Natural killer cell (primary cell): Measurements from ENCODE around the gene LIPT2. TPM values are rescaled to one million over a fixed set of nuclear protein-coding genes. Genes with fewer than 3 reads are reported as not detected.

ENCODE experiments used
- ATAC-seq, 3 donors: fragments of 150-1000 bp in 2 of 3; fragments of 200-7000 bp in 1 of 3; cut with Tn5 transposase; 1 replicate in 1 of 3; 2 replicates in 2 of 3; pipeline ENCODE4 v1.10.0; 2021; ENCODE audit warnings: mild to moderate bottlenecking in 2 of 3, moderate library complexity in 2 of 3
- DNase-seq, 2 donors: peaks; one replicate each; pipeline versions ENCODE4 v3.0.0 to v3.0.0-alpha.2; 2013 to 2021; ENCODE audit warnings: mixed read lengths in 1 of 2
- H3K27ac ChIP-seq: one replicate; pipeline ENCODE4 v1.5.1; 2013; ENCODE audit warnings: mild to moderate bottlenecking, low read length
- H3K27me3 ChIP-seq: one replicate; pipeline ENCODE4 v1.6.1; 2013; ENCODE audit warnings: low read length; ENCODE audit not compliant: control insufficient read depth, insufficient read depth
- H3K36me3 ChIP-seq: one replicate; pipeline ENCODE4 v1.6.1; 2013; ENCODE audit warnings: low read length; ENCODE audit not compliant: control insufficient read depth, insufficient read depth
- H3K4me1 ChIP-seq: one replicate; pipeline ENCODE4 v1.6.1; 2013; ENCODE audit warnings: low read length; ENCODE audit not compliant: control insufficient read depth, insufficient read depth
- H3K4me3 ChIP-seq: one replicate; pipeline ENCODE4 v1.5.1; 2013; ENCODE audit warnings: low read length
- H3K9me3 ChIP-seq: one replicate; pipeline ENCODE4 v1.6.1; 2013; ENCODE audit warnings: low read length; ENCODE audit not compliant: control insufficient read depth, insufficient read depth
- H3K27ac Mint-ChIP-seq, 2 donors: one replicate each; pipeline ENCODE4 v1.8.0; 2022; ENCODE audit warnings: mild to moderate bottlenecking in 2 of 2, mixed read lengths in 2 of 2, moderate library complexity in 1 of 2
- H3K27me3 Mint-ChIP-seq, 2 donors: one replicate each; pipeline ENCODE4 v1.8.0; 2022; ENCODE audit warnings: low read depth in 2 of 2, mixed read lengths in 2 of 2
- H3K36me3 Mint-ChIP-seq: one replicate; pipeline ENCODE4 v1.8.0; 2022; ENCODE audit warnings: mixed read lengths
- H3K4me1 Mint-ChIP-seq, 2 donors: one replicate each; pipeline ENCODE4 v1.8.0; 2022; ENCODE audit warnings: mixed read lengths in 2 of 2
- H3K4me3 Mint-ChIP-seq: one replicate; pipeline ENCODE4 v1.8.0; 2022; ENCODE audit warnings: mild to moderate bottlenecking, moderate library complexity, mixed read lengths
- H3K9me3 Mint-ChIP-seq, 2 donors: one replicate each; pipeline ENCODE4 v1.8.0; 2022; ENCODE audit warnings: mixed read lengths in 2 of 2
- CTCF ChIP-seq: fragments of 200-600 bp; IDR thresholded peaks from one replicate; pipeline ENCODE4 v1.8.0; 2022; ENCODE audit warnings: antibody characterized with exemption
- WGBS: methylation state at CpG from one replicate; pipeline ENCODE4 v1.1.7; 2013; ENCODE audit warnings: missing lambda C conversion rate; ENCODE audit not compliant: insufficient coverage; 5-methylcytosine and 5-hydroxymethylcytosine counted together
- intact Hi-C: fragments of 100-400 bp; cut with micrococcal nuclease; formaldehyde crosslinking; loops from one replicate; pipeline ENCODE4 v1.14.2; 2022
- total RNA-seq, 4 donors: library from RNA; stranded (reverse); fragments of 120-200 nt in 1 of 4; gene quantifications; one replicate each; pipeline versions ENCODE4 v1.2.3 to v1.2.4, GENCODE V29; 2013 to 2022

LIPT2 gene
- total RNA-seq, 3 donors from 2014 or later (not counting 1 experiment from before 2014, with no cell fraction given) = 0.99 to 4.1 (median 3.1) TPM

GRCh38 chr11:74470526-74470925 is 23.0 kb downstream of the LIPT2 start:
- H3K27me3 ChIP-seq = peaks cover 4% of the 10 kb centered on the region
- Mint-ChIP-seq H3K4me1 (no peaks in the 10 kb centered on the region), H3K9me3 (no peaks in the 10 kb centered on the region), H3K27ac (no peak overlapping the region), H3K4me3 (no peak overlapping the region), H3K36me3 (no peaks in the 10 kb centered on the region), H3K27me3 (peaks cover 23 to 38% of the 10 kb centered on the region in 2 donors)
- H3K4me1 ChIP-seq = peaks cover 3% of the 10 kb centered on the region
- no peaks in the 10 kb centered on the region for H3K36me3 ChIP-seq
- no peak for DNase-seq
- no peak for ATAC-seq
- 88% methylated on average over 2 of the region's 2 CpGs for WGBS
- H3K27ac ChIP-seq = no peak overlapping the region
- intact Hi-C loops = no loop called here
- no peaks in the 10 kb centered on the region for H3K9me3 ChIP-seq
- no peak for TF ChIP-seq CTCF
- no peak overlapping the region for H3K4me3 ChIP-seq

GRCh38 chr11:74468936-74469335 is 24.6 kb downstream of the LIPT2 start:
- peaks cover 4% of the 10 kb centered on the region for H3K27me3 ChIP-seq
- H3K36me3 Mint-ChIP-seq = no peaks in the 10 kb centered on the region
- TF ChIP-seq CTCF = no peak
- ATAC-seq (no peak), DNase-seq (no peak)
- H3K27me3 Mint-ChIP-seq = peaks cover 30 to 40% of the 10 kb centered on the region in 2 donors
- WGBS = 100% methylated on average over 1 of the region's 1 CpG
- no peak overlapping the region for H3K27ac Mint-ChIP-seq
- no peak overlapping the region for H3K4me3 Mint-ChIP-seq
- H3K4me3 ChIP-seq = no peak overlapping the region
- no peaks in the 10 kb centered on the region for H3K9me3 Mint-ChIP-seq
- H3K27ac ChIP-seq = no peak overlapping the region
- H3K36me3 ChIP-seq = no peaks in the 10 kb centered on the region
- intact Hi-C loops = no loop called here
- peaks cover 3% of the 10 kb centered on the region for H3K4me1 ChIP-seq
- H3K4me1 Mint-ChIP-seq = no peaks in the 10 kb centered on the region
- no peaks in the 10 kb centered on the region for H3K9me3 ChIP-seq

- intact Hi-C loops = no loop called here
- H3K27me3 Mint-ChIP-seq = peaks cover 30 to 40% of the 10 kb centered on the region in 2 donors
- no peaks in the 10 kb centered on the region for H3K9me3 Mint-ChIP-seq
- H3K36me3 Mint-ChIP-seq = no peaks in the 10 kb centered on the region
- no peaks in the 10 kb centered on the region for H3K36me3 ChIP-seq
- no peak overlapping the region for H3K27ac Mint-ChIP-seq
- DNase-seq (no peak), ATAC-seq (no peak)
- H3K27ac ChIP-seq = no peak overlapping the region
- H3K9me3 ChIP-seq = no peaks in the 10 kb centered on the region
- no peak overlapping the region for H3K4me3 Mint-ChIP-seq
- H3K27me3 ChIP-seq = peaks cover 4% of the 10 kb centered on the region
- H3K4me1 ChIP-seq = peaks cover 3% of the 10 kb centered on the region
- no peak overlapping the region for H3K4me3 ChIP-seq
- H3K4me1 Mint-ChIP-seq = no peaks in the 10 kb centered on the region
- TF ChIP-seq CTCF = no peak
These were observed 25.0 kb downstream of the LIPT2 start for GRCh38 chr11:74468521-74468920.

GRCh38 chr11:74468058-74468457 is 25.5 kb downstream of the LIPT2 start:
- H3K27me3 ChIP-seq = peaks cover 4% of the 10 kb centered on the region
- no peak for TF ChIP-seq CTCF
- no peaks in the 10 kb centered on the region for H3K9me3 ChIP-seq
- no peak overlapping the region for H3K27ac ChIP-seq
- WGBS = 88% methylated on average over 4 of the region's 4 CpGs
- H3K4me3 Mint-ChIP-seq = no peak overlapping the region
- DNase-seq = no peak
- no peak overlapping the region for H3K4me3 ChIP-seq
- no peaks in the 10 kb centered on the region for H3K9me3 Mint-ChIP-seq
- H3K27me3 Mint-ChIP-seq = peaks cover 30 to 40% of the 10 kb centered on the region in 2 donors
- H3K4me1 ChIP-seq = peaks cover 3% of the 10 kb centered on the region
- H3K36me3 Mint-ChIP-seq = no peaks in the 10 kb centered on the region
- intact Hi-C loops = no loop called here
- no peaks in the 10 kb centered on the region for H3K36me3 ChIP-seq
- H3K4me1 Mint-ChIP-seq = no peaks in the 10 kb centered on the region
- no peak for ATAC-seq
- H3K27ac Mint-ChIP-seq = no peak overlapping the region
